Right renal cortex interstitium (tissue), 3 donors: ENCODE results near the gene SSH2. TPM values are rescaled to one million over a fixed set of nuclear protein-coding genes. Genes with fewer than 3 reads are reported as not detected.

Source experiments
- DNase-seq, 3 donors: peaks; one replicate each; pipeline ENCODE4 v3.0.0-alpha.2; 2013; ENCODE audit warnings: low read depth in 3 of 3, low spot score in 2 of 3
- polyA plus RNA-seq, 3 donors: library from polyadenylated mRNA; unstranded; fragments of 120-200 nt; gene quantifications; one replicate each; pipeline ENCODE4 v1.2.1, GENCODE V29; 2013; ENCODE audit not compliant: insufficient read length in 3 of 3

The SSH2 gene
- polyA plus RNA-seq, 3 donors = 17.0 to 18.2 (median 17.1) TPM

GRCh38 chr17:29595107-29595942 is 334.7 kb downstream of the SSH2 start:
- no peak for DNase-seq

- DNase-seq = no peak
These were observed 335.4 kb downstream of the SSH2 start for GRCh38 chr17:29594519-29595090.

DNA sequence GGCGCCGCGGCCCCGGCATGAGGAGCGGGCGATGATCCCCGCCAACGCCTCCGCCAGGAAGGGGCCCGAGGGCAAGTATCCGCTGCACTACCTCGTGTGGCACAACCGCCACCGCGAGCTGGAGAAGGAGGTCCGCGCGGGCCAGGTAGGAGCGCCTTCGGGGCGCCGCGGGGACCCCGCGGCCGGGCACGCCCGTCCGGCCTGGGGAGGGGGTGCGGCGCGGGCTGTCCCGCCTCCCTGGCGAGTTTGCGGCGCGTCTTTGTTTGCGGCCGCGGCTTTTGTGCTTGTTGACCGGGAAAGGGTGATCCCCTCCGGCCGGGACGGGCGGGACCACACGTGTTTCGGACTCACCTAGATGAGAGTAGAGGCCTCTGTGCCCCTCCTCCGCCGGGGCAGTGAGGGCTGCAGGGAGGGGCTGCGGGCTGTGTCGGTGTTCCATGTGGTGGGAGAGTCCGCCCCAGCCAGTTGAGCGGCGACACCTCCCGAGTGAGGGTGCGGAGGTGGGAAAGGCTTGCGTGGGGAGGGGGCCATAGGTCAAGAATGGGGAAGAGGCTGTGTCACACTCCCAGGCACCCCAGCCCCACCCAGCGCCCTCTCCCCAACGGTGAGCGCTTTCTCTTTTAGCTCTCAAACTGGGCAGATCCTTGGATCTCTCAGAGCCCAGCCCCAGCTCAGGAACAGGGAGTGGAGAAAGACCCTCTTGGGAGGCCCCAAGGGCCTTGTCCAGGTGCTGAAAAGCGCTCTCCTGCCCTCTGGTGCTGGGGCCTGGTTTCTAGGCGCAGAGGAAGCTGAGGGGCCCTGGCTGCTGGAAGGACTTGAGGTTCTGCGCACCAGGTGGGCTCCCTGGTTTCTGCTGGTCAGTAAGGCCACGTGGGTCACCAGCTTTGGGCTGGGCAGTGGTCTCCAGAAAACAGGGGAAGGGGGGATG is 336.2 kb downstream of the SSH2 start:
- no peak for DNase-seq

- no peak for DNase-seq
These were observed 337.0 kb downstream of the SSH2 start, which contains the start of gene ANKRD13B for GRCh38 chr17:29592850-29593551. Gene ANKRD13B (plus strand): TSS chr17:29593132. CDS start chr17:29593622, 490 bp downstream.

- DNase-seq = peak in 1 of 3 donors; percentile 87
These were observed 338.1 kb downstream of the SSH2 start for GRCh38 chr17:29591737-29592608.

- no peak for DNase-seq
These were observed 338.8 kb downstream of the SSH2 start for GRCh38 chr17:29591146-29591736.

DNA sequence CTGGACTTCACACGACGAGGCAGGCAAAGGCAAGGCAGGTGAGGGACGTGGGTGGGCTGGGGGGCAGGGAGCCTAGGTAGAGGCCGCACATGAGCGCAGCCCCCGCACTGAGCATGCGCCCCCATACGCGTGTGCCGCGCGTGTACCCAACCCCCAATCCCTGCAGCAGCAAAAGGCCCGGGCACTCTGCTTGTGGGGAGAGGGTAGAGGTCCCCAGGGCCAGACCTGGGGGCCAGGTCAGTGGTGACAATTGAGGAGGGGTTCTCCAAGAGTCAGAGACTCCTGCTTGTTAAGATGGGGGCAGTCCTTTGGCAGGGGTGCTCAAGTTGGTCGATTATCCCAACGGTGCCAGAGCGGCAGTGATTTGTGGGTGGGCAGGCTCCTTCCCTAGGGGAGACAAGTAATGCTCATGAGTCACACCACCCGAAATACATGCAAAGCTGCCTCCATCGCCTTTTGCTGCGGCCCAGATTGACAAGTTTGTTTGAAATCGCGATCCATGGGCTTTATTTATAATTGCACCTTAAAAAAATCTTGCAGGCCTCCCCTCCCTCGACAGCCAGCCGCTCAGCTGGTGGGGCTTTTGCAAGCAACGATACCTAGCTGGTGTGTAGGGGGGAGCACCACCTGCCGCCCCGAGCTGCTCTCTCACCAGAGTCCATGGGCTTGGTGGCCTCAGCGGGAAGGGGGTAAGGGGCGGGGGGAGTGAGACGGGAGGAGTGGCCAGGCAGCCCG is 339.4 kb downstream of the SSH2 start:
- DNase-seq = no peak

- no peak for DNase-seq
These were observed 340.3 kb downstream of the SSH2 start, which contains the start of gene GIT1 for GRCh38 chr17:29589524-29590410. Gene GIT1 (minus strand): TSS chr17:29589648. CDS start chr17:29589378, 270 bp downstream.

DNA sequence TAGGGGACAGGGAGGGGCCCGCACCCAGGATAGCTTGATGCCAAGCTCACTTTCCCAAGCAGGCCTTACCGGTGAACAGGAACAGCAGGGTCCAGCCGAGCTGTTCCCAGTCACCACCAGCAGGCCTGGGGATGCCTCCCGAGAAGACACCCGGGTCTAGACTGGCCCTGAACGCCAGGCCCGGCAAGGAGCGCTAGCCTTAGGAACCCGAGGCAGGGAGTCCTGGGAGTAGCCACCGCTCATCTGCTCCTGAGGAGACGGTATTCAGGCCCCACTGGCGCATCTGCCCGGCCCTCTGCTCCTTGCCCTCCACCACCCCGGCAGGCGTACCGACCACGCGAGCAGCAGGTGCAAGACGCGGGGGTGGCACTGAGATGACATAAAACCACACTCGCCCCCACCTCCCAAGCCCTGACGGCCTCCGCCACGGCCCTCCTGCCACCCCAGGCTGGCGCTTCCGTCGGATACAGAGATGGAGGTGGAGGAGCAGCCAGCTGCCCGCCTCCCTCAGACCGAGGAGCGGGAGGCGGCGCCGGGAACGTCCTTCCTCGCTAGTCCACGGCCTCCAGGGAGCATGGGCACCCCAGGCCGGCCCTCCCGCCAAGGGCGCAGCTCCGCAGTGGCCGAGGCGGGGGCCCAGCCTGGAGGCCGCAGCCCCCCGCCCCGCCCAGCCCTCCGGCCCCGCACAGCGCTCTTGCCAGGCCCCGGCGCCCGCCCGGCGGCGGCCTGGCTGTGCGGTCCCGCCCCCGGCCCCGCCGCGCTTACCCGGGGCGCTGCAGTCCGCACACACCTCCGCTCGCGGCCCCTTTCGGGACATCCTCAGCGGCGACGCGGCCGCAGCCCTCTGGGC is 341.2 kb downstream of the SSH2 start:
- DNase-seq = no peak

DNA sequence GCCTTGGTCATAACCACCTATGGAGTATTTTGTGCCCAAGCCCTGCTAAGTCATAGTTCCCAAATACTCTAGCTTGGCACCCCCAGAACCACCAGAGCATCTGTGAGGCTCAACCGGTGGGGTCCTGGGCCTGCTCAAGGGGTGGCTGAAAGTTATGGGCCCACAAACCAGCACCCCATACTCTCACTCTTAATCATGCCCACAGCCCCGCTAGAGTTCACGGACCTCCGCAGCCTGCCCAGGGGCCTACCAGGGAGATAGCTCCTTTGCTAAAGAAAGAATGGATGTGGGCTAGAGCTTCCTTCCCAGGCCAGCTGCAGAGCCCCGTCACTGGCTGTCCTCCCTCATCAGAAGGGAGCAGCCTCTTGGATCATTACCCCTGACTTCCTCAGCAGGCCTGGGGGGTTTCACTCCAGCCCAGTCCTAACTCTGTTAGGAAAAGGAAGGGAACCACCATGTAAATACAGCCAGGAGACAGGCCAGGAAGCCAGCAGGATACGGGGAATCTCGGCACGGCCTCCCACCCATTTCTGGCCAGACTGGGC is 341.9 kb downstream of the SSH2 start:
- DNase-seq = no peak

DNA sequence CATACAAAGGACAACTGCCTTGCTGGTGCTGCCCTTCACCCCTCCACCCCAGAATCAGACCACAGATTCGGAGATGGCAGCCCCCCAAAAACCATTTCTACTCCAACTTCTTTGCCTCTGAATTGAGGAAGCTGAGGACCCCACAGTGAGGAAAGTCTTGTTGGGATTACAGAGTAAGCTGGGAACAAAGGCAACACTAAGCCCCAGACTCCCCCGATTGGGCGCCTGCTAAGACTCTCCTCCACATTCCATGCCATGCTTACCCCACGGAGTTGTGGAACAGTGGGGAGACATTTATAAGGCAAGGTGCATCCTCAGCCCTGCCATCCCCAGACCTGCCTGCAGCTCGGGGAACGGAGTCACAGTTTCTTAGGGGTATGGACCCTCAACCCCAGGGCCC is 342.4 kb downstream of the SSH2 start:
- DNase-seq = no peak

DNA sequence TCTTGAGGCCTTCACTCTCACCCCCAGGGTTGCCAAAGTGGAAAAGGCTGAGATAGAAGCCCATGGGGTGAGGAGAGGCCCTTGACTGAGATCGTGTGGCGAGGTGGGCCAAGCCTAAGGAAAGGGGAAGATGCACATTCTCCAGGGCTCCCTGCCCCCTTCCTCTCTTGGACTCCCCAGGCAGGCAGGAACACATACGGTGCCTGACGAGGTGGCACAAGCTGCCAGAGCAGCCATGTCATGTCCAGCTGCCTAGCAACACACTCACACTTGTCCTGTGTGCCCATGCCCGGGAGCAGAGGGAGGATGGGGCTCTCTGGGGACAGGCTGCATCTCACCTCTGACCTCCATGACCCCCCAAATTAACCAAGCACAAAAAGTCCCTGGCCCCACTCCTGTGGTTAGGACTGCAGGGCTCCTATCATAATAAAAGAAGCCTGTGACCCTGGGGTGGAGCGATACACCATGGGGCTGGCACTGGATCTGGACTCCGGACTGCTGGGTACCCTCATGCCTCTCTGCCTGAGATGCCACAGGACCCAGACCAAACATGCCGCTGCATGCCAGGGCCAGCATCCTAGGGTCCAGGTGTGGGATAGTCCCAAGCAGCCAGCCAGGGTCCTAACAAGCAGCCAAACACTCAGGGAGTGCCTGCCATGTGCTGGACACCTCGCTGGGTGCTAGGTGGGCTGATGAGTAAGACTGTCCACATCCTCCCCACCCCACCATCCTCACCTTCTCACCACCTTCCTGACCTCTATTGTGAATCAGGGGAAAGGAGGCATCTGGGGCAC is 343.2 kb downstream of the SSH2 start:
- no peak for DNase-seq

DNA sequence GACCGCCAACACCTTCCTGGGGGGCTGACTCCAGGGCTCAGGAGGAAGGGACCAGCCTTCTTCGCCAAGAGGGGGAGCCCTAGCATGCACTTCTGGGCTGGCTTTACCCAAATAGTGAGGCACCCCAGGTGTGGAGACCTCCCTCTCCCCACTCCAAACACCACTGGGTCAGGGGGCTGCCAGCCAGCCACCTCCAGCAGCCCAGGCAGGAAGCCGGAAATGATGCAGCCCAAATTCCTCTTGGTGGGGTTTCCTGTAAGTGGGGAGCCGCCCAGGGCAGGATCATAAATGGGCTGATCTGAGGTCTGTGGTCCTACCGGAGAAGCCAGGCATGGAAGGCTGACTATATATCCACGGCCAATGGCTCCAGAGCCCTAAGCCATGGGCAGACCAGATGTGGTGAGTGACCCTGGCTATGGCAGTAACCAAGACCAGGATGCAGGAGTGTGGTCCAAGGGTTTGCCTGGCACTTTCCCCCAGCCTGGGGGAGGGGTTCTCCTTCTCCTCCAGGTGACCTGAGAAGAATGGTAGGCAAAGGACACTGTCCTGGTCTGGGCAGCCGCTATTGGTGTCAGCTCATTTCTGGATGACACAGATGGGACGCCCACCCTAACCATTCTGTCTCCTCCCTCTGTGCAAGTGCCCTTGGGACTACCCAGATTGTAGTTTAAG is 344.8 kb downstream of the SSH2 start:
- DNase-seq = no peak

- no peak for DNase-seq
These were observed 345.5 kb downstream of the SSH2 start for GRCh38 chr17:29584452-29585079.
